ENCODE measurements around the gene KLHL6.

- TF ChIP-seq, protein P1, sequence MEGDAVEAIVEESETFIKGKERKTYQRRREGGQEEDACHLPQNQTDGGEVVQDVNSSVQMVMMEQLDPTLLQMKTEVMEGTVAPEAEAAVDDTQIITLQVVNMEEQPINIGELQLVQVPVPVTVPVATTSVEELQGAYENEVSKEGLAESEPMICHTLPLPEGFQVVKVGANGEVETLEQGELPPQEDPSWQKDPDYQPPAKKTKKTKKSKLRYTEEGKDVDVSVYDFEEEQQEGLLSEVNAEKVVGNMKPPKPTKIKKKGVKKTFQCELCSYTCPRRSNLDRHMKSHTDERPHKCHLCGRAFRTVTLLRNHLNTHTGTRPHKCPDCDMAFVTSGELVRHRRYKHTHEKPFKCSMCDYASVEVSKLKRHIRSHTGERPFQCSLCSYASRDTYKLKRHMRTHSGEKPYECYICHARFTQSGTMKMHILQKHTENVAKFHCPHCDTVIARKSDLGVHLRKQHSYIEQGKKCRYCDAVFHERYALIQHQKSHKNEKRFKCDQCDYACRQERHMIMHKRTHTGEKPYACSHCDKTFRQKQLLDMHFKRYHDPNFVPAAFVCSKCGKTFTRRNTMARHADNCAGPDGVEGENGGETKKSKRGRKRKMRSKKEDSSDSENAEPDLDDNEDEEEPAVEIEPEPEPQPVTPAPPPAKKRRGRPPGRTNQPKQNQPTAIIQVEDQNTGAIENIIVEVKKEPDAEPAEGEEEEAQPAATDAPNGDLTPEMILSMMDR (IDR thresholded peaks at IDR 0.05): no peak
- no peak for TF ChIP-seq SIN3A (IDR thresholded peaks at IDR 0.05; ENCODE audit: borderline replicate concordance, insufficient read depth, low read depth, low read length)
Measured at GRCh38 chr3:183490653-183491052, 64.9 kb downstream of the KLHL6 start.
